ENCODE measurements around the gene SPIB. TPM values are rescaled to one million over a fixed set of nuclear protein-coding genes. Genes with fewer than 3 reads are reported as not detected.

The SPIB gene
- total and polyA plus RNA-seq, 8 donors: 0.19 to 53.3 (median 0.57) TPM; not detected in 2

GRCh38 chr19:50461066-50461875 is 42.5 kb downstream of the SPIB start:
- WGBS, 5 donors: 31 to 32% (median 31%) methylated on average over 26 to 28 of the region's 28 CpGs
- no peak for TF ChIP-seq POLR2A (IDR thresholded peaks at IDR 0.05)
- TF ChIP-seq CTCF (IDR thresholded peaks at IDR 0.05): peak in 5 of 7 experiments; percentile 69 to 83 (median 80)
- no peak for TF ChIP-seq EP300 (IDR thresholded peaks at IDR 0.05)

DNA sequence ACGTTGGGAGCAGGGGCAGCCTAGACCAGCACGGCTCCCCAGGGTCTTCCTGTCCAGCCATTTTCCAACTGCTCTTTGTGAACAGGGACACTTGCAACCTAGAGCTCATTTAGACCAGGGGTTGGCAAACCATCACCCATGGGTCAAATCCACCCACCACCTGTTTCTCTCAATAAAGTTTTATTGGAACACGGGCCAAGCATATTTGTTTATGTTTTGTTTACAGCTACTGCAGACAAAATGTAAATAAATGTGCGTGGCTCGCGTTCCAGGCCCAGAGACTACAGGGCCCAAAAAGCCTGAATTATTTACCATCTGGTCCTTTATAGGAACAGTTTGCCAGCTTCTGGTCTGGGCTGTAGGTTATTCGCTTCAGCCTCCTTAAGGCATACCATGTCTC is 44.2 kb downstream of the SPIB start:
- Histone ChIP-seq H3K36me3 (no peaks in the 10 kb centered on the region), H3K9me3 (no peaks in the 10 kb centered on the region), H3K27me3 (peaks cover 0 to 71% (median 28%) of the 10 kb centered on the region in 3 donors), H3K4me3 (no peak overlapping the region), H3K27ac (no peak overlapping the region), H3K4me1 (peaks cover 0 to 7% (median 0%) of the 10 kb centered on the region in 4 donors)
- 71 to 77% (median 74%) methylated on average over 7 of the region's 7 CpGs for WGBS, 5 donors
- DNase-seq: no peak
- TF ChIP-seq EP300 (IDR thresholded peaks at IDR 0.05): no peak
- intact Hi-C loops (cut with DNase I; ENCODE audit: low total_unique reads): no loop called here

More at GRCh38 chr19:50461066-50461875, 42.5 kb downstream of the SPIB start:
- peak; percentile 62 to 84 for DNase-seq
- H3K36me3 ChIP-seq: no peaks in the 10 kb centered on the region
- no peaks in the 10 kb centered on the region for H3K9me3 ChIP-seq
- intact Hi-C loops (cut with DNase I; ENCODE audit: low total_unique reads): no loop called here
- H3K27me3 ChIP-seq: peaks cover 0 to 80% (median 31%) of the 10 kb centered on the region in 3 donors
- H3K4me1 ChIP-seq: peaks cover 0 to 1% (median 0%) of the 10 kb centered on the region in 4 donors
- H3K27ac ChIP-seq: no peak overlapping the region
- H3K4me3 ChIP-seq: no peak overlapping the region

GRCh38 chr19:50464348-50464747 is 45.6 kb downstream of the SPIB start:
- peaks cover 0 to 58% (median 15%) of the 10 kb centered on the region in 3 donors for H3K27me3 ChIP-seq
- intact Hi-C loops (cut with DNase I; ENCODE audit: low total_unique reads): no loop called here
- TF ChIP-seq POLR2AphosphoS5 (IDR thresholded peaks at IDR 0.05) (no peak), CTCF (IDR thresholded peaks at IDR 0.05) (no peak), POLR2A (IDR thresholded peaks at IDR 0.05) (no peak), EP300 (IDR thresholded peaks at IDR 0.05) (no peak)
- no peaks in the 10 kb centered on the region for H3K9me3 ChIP-seq
- WGBS, 5 donors: 39 to 62% (median 52%) methylated on average over 19 of the region's 19 CpGs
- H3K27ac ChIP-seq: no peak overlapping the region
- no peaks in the 10 kb centered on the region for H3K36me3 ChIP-seq
- no peak overlapping the region for H3K4me3 ChIP-seq
- H3K4me1 ChIP-seq: peaks cover 0 to 7% (median 0%) of the 10 kb centered on the region in 4 donors
- no peak for DNase-seq

GRCh38 chr19:50465000-50465399 is 46.3 kb downstream of the SPIB start:
- no peak for TF ChIP-seq CTCF (IDR thresholded peaks at IDR 0.05)
- no peak for TF ChIP-seq POLR2AphosphoS5 (IDR thresholded peaks at IDR 0.05)
- TF ChIP-seq EP300 (IDR thresholded peaks at IDR 0.05): no peak
- no peak for TF ChIP-seq POLR2A (IDR thresholded peaks at IDR 0.05)
- 82 to 92% (median 92%) methylated on average over 13 of the region's 13 CpGs for WGBS, 5 donors
- no peaks in the 10 kb centered on the region for H3K9me3 ChIP-seq
- no peak overlapping the region for H3K27ac ChIP-seq
- no peak for DNase-seq
- H3K27me3 ChIP-seq: peaks cover 0 to 51% (median 12%) of the 10 kb centered on the region in 3 donors
- no peak overlapping the region for H3K4me3 ChIP-seq
- intact Hi-C loops (cut with DNase I; ENCODE audit: low total_unique reads): no loop called here
- no peaks in the 10 kb centered on the region for H3K36me3 ChIP-seq
- peaks cover 0 to 7% (median 0%) of the 10 kb centered on the region in 4 donors for H3K4me1 ChIP-seq
